NCI-H146 treated with DMSO at 0.1 percent for 48 hours (cell line): ENCODE results near the gene NCEH1.
A peak's percentile ranks its signal among the peaks of the same experiment; 100 is the strongest.
"Not testable (repeated sequence)": the region's sequence is repeated elsewhere in the genome, so short reads cannot be mapped to it uniquely, and the experiment has no call there.

ENCODE experiments used
- DNase-seq: peaks from one replicate; lab custom pipeline; 2025; ENCODE audit not compliant: unreplicated experiment; lab: John Stamatoyannopoulos, UW

Gene NCEH1

DNA sequence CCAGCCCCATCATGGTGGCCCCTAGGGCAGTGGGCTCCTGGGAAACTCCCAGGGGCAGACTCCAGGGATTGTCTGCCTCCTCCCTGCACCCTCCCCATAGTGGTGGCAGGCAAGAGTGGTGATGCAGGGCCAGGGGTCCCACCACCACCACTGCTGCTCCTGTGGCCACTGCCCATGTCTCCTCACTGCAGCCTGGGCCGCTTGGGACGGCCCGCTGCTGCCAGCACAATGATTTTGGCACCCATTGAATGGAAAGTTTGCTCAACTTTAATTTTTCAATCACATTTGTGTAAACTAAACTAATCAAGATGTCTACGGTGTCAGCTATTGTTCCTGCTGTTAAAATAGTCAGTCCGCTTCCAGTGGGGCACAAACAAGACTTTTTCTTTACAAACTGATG, 95.6 kb downstream of the NCEH1 start:
- no peak for DNase-seq

DNA sequence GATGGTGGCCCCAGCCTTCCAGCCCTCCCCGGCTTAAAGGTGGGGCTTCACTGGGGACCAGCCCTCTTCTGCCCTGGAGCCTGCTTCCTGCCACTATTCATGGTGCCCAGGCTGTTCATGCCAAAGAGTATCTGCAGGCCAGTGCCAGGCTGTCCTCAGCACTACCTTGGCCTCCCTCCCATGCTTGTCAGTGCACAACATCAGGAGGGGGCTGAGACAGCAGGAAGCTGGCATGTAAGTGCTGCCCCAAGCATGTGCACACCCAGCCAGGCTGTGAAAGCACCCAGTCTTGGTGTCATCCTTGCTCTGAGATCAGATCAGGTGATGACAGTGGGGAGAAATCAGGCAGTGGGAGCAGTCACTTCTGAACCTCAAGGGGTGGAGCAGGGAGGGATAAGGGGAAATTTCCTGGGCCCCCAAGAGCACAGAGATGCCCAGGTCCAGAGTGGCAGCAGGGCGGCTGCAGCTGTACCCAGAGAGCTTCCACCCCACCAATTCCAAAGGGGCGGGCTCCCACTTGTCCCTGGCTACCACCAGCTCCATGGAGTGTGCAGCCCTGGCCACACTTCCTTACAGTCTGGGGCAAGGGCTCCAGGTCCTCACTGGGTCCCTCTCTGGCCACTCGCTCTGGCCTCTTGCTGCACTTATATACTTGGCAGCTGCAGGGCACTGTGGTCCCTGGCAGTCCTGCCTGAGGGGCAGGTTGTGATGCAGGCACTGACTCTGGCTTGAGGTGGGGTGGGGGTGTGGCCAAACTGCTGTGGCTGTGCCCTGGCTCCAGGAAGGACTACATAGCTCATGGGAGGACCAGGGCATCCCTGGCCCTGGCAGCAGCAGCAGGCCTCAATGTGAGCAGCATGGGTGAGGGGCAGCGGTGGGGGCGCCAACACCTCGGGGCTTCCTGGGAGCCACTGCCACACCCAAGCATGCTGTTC, 96.3 kb downstream of the NCEH1 start:
- no peak for DNase-seq

DNA sequence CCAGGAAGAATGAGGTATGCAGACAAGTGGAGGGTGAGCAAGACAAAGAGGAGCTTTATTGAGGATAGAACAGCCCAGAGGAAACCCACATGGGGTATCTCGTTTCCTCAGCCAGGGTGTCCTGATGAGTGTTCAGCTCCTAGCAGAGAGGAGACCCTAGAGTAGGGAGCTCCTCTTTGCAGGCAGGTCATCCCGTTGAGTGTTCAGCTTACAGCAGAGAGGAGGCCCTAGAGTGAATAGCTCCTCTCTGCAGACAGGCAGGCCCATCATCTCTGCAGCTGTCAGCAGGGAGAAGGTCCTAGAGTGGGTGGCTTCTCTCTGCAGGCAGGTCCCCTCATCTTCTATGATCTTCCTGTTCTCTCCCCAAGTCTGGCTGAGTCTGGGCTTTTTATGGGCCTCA, 97.0 kb downstream of the NCEH1 start:
- no peak for DNase-seq

DNA sequence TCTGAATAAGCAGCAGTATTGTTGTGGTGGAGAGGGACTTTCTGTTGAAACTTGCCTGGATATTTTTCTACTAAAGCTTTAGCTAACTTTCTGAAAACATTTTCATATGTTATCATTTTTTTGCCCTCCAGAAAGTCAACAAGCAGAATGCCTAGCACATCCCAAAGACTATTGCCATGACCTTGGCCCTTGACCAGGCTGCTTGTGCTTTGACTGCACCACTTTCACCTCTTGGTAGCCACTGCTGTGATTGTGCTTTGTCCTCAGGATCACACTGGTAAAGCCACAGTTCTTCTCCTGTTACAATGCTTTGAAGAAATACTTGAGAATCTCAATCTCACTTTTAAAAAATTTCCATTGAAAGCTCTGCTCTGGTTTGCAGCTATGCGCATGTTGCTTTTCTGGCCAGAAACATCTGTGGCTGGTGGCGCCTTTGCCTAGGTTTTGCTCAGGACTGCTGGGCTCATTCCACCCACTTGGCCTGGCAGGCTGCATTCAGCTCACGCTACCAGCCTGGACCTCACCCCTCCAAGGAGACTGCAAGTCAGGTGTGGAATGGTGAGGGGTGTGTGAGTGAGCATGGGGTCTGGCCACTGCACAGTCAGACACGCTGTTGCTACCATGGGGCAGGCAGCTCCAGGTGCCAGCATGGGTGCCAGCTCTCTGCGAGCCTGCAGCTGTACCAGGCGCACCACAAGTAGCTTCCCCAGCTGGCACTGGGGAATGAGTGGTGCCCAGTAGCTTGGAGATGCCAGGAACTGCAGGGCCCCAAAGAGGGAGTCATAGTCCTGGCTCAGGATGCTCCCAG, 97.8 kb downstream of the NCEH1 start:
- DNase-seq: no peak

DNA sequence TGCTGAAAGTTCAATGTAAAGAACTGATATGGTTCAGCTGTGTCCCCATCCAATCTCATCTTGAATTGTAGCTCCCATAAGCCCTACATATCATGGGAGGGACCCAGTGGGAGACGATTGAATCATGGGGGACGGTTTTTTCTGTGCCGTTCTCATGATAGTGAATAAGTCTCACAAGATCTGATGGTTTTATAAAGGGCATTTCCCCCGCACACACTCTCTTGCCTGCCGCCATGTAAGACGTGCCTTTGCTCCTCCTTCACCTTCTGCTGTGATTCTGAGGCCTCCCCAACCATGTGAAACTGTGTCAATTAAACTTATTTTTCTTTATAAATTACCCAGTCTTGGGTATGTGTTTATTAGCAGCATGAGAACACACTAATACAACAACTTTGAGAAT, 101.1 kb downstream of the NCEH1 start:
- DNase-seq: no peak

DNA sequence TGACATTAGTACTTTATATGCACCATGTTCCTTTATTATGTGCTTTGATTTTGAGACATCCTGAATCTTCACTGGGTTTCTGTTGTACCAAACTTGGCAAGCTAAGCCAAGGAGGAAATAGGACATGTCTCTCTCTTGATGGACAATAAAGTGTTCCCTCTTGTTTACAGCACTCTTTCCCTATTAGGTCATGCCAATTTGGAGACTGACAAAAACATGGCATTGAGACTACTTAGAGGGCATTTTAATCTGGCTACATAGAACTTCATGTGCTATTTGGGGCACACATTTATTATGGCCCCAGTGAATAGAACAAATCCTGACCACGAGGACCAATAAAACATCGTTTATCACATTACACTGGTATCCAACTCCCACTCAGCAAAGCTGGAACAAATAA, 102.3 kb downstream of the NCEH1 start:
- no peak for DNase-seq

DNA sequence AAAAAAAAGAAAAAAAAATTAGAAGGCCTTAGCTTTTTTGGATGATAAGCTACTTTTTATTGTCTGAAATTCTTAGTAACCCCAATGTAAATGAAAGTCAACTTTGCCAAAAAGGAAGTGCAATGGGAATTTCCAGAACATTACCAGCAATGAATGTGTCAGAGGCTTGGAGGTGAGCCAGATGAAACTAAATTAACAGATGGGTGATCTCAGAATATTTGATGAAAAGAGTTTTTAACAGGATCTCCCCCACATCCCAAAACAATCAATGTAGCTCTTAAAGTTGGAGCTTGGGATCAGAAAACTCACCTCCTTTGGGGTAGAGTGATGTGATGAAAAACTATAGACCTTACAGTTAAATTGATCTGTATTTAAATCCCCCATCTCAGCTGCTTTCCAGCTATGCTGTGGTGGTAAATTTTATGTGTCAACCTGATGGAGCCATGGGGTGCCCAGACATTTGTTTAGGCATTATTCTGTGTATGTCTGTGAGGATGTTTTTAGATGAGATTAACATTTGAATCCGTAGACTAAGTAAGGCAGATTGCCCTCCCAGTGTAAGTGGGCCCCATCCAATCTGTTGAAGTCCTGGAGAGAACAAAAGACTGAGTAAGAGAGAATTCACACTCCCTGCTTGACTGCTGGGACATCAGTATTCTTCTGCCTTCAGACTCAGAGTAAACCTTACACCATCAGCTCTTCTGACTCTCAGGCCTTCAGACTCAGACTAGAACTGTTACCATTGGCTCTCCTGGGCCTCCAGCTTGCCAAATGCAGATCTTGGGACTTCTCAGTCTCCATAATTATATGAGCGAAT, 103.4 kb downstream of the NCEH1 start:
- no peak for DNase-seq

DNA sequence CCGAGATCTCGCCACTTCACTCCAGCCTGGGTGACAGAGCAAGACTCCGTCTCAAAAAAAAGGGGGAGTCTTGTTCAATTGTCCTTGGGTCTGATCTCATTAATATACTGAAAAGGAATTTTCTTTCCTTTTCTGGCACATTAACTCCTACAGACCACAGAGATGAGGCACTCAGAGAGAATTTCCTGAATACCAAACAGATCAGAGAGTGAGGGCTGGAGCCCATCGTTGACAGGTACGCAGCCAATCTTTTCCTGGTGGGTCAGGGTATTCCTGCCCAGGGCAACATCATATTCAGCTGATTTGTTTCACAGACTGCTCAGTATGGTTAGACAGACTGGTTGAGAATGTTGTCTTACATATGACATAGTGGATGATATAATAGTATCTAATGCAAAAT, 104.8 kb downstream of the NCEH1 start:
- no peak for DNase-seq

DNA sequence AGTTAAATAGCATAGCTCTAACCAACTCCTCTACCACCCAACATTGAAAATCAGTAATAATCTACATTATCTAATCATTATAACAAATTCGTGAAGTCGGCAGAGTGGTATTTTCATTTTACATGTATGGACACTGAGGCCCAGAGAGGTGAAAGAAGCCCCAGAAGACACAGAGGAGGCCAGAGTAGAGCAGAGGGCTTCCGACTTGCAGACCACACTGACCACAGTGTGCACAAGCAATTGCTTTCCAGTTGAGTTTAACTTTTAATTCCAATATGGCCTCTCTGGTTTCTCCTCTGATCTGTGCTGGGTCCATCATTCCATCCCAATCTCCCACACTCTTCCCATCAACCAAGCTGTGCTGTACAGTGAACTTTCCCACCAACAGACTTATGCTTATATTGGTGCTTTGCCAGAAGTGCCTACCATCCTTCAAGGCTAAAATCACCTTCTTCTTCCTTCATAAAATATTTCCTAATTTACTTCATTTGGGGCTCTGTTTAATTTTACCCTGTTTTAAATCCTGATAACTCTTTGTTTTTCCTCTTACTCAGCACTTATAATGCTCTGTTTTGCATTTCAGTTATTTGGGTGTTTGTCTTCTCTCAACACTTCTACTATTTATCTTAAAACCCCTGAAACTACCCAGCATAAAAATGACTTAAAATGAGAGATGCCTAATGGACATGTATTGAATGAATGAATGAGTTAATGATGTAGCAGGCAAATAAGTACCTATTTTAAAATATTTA, 105.8 kb downstream of the NCEH1 start:
- DNase-seq: no peak

DNA sequence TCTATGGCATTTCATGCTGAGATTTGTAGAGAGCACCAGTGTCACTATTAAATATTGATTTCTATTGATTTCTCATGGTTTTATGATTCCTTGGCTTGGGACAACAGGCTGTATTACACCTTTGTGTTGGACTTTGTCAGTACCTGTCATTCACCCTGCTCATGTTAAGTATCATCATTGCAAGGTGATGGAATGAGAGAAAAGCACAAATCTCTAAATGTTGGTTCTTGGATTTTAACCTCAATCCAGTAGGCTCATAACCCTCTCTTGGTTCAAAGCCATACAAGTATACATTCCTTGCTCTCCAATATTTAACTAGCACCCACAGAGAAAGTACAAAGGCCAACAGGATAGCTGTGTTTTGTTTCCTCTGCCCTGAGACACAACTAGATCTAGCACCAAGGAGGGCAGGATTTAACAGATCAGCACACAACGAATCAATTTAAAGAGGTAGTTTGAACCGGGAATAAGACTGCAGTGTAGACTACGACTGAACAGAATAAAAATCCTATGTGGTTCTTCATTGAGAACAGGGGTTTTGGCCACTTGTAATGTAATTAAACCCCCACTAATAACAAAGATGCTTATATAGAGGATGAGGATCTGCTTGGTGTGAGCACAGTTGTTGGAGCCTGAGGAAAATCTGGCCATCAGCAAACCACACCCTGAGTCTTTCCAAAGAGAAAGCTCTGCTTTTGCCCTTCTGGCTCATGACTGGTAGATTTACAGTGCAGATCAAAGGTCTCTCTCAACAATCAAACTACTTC, 109.6 kb downstream of the NCEH1 start:
- no peak for DNase-seq

DNA sequence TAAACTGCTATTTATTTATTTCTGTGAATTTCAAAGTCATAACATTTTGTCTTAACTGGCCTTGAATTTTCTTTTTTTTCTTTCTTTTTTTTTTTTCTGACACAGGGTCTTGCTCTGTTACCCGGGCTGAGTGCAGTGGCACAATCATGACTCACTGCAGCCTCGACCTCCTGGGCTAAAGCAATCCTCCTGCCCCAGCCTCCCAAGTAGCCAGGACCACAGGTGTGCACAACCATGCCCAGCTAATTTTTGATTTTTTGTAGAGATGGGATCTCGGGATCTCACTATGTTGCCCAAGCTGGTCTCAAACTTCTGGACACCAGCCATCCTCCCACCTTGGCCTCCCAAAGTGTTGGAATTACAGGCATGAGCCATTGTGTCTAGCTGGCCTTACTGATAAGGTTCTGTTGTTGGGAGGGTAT, 110.2 kb downstream of the NCEH1 start:
- no peak for DNase-seq

DNA sequence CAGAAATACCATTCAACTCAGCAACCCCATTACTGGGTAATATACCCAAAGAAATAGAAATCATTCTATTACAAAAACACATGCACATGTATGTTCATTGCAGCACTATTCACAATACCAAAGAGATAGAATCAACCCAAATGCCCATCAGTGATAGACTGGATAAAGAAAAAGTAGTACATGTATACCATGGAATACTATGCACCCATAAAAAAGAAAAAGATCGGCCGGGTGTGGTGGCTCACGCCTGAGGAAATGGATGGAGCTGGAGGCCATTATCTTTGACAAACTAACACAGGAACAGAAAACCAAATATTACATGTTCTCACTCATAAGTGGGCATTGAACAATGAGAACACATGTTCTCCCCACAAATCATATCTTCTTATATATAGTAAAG, 112.0 kb downstream of the NCEH1 start:
- no peak for DNase-seq

DNA sequence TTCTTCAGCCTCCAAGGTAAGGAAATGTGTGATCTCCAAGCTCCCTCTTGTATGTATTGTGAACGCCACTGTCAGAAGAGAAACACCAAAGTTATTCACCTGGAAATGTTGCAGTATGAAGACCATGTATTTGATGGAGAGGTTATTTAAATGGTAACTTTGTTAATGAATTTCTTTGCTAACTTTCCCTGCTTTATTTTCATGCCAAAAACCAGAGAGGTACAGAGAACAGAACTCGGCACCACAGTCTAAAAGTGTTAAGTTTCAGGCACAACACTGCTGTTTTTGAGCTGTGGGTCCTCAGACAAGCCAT, 114.5 kb downstream of the NCEH1 start:
- DNase-seq: no peak

DNA sequence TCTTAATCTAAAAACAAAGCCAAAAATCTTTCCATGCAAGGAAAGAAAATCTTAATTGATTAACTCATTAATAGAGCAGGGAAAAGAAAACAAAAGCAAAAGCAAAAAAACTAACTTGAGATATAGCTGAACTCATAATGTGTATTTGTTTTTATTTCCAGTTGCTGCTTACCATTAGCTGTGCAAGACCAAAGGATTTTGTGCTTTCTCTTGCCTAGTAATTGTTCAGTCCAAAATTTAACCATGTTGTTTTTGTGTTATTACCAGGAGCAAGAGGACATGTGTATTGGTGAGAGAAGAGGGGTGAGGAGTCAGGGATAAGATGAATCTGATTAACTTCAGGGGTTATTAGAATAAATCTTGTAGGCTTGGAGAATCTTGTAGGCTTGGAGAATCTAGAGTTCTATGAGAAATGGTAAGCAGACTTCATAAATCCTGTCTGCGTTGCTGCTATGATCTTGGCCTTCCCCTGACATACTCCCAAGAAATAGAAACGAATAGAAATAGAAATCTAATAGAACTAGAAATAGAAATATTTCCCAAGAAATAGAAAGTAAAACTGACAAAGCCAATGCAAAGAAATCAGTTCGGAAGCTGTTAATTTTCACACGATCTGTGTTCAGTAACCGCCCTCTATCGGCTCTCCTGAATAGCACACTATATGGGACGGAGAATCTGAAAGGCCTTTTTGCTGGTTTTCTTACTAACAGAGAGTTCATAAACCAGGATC, 115.0 kb downstream of the NCEH1 start:
- DNase-seq: peak; percentile 58

DNA sequence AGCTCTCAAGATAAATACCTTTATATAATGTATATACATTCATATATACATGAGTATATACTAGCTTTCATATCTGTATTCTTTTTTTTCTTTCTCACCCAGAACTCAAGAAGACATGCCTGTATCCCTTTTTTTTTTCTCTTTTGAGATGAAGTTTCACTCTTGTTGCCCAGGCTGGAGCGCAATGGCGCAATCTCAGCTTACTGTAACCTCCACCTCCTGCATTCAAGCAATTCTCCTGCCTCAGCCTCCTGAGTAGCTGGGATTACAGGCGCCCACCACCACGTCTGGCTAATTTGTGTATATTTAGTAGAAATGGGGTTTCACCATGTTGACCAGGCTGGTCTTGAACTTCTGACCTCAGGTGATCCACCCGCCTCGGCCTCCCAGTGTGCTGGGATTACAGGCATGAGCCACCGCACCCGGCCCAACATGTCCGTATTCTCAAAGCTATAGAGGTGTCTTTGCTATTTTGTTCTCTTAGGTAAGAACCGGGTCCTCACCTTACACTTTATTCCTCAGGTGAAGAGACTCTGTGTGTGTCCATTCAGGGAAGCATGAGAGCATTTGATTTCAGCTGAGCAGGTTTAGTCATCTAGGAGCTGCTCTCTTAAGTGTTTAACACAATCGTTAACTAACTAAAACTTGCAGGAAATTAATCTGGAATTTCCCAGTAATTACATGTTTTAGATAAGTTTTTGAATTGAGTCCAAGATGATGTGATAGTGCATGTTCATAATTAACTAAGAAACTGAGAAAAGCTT, 115.8 kb downstream of the NCEH1 start:
- DNase-seq: not testable (repeated sequence)

DNA sequence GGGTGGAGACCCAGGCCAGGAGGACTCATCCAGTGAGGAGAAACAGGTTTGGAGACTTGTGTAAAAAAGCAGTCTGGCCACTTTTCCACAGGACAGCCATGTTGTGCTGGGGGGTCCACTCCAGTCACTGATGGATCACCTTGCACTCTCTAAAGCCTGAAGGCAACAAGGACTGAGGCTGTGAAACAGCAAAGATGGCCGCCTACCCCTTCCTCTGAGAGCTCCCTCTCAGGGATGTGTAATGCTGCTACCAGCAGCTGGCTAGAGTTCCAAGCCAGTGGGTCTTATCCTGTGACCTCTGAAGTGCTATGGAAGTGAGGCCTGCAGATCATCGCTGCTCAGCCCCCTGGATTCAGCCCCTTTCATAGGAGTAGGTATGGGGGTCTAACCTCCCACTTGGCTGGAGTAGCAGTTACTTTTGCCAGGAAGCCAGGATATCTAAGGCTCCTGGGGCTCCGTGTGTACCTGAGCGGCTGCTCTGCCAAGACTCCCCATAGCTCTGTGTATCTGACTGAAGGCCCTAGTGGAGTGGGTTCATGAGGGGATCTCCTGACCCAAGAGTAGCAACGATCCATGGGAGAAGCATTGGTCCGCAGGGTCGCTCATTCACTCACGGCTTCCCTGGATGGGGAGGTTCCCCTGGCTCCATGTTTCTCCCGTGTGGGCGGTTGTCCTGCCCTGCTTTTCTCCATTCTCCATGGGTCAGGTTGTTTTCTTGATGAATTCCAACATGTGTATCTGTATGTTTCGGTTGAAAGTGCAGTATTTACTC, 117.8 kb downstream of the NCEH1 start:
- no peak for DNase-seq

DNA sequence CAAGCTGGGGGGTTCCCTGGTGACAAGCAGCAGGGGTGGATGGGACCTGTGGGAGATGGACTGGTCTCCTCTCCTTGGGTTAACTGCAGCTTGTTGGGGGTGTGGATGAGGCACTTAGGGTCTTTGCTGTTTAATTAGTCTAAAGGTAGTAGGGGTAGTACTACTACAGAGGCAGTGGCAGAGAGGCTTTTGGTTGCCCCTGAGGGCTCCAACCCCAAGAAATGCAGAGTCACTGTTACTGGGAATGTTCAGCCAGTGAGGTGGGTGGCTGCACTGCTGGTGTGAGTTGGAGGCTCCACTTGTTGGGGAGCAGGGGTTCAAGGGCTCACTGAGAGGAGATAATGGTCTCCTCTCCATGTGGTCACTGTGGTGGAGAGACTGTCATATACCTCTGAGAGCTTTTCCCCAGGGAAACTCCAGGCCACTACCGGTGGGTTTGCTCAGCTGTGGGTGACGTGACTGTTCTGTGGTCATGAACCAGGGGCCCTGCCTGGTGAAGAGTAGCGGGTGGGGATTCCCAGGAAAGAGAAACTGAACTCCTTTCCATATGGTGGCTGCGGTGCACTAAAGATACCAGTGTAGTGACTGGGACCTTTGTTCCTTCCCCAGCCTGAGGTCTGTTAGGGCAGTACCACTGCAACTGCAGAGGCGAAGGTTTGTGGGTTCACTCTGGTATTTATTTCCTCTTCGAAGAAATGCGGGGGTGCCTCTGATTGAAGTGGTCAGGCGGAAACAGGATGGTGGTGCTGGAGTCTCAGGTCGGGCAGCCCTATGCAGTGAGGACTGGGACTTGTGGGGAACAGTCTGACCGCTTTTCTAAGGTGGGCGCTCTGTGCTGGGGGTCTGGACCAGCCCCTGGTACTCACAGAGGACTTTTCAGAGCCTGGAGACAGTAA, 118.7 kb downstream of the NCEH1 start:
- no peak for DNase-seq
